ENCODE results near the gene TTC14. TPM values are rescaled to one million over a fixed set of nuclear protein-coding genes. Genes with fewer than 3 reads are reported as not detected.
"Not testable (repeated sequence)": the region's sequence is repeated elsewhere in the genome, so short reads cannot be mapped to it uniquely, and the experiment has no call there.

TTC14 gene, protein sequence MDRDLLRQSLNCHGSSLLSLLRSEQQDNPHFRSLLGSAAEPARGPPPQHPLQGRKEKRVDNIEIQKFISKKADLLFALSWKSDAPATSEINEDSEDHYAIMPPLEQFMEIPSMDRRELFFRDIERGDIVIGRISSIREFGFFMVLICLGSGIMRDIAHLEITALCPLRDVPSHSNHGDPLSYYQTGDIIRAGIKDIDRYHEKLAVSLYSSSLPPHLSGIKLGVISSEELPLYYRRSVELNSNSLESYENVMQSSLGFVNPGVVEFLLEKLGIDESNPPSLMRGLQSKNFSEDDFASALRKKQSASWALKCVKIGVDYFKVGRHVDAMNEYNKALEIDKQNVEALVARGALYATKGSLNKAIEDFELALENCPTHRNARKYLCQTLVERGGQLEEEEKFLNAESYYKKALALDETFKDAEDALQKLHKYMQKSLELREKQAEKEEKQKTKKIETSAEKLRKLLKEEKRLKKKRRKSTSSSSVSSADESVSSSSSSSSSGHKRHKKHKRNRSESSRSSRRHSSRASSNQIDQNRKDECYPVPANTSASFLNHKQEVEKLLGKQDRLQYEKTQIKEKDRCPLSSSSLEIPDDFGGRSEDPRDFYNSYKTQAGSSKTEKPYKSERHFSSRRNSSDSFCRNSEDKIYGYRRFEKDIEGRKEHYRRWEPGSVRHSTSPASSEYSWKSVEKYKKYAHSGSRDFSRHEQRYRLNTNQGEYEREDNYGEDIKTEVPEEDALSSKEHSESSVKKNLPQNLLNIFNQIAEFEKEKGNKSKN
- 38.3 and 48.4 TPM in 2 replicates for total RNA-seq

DNA sequence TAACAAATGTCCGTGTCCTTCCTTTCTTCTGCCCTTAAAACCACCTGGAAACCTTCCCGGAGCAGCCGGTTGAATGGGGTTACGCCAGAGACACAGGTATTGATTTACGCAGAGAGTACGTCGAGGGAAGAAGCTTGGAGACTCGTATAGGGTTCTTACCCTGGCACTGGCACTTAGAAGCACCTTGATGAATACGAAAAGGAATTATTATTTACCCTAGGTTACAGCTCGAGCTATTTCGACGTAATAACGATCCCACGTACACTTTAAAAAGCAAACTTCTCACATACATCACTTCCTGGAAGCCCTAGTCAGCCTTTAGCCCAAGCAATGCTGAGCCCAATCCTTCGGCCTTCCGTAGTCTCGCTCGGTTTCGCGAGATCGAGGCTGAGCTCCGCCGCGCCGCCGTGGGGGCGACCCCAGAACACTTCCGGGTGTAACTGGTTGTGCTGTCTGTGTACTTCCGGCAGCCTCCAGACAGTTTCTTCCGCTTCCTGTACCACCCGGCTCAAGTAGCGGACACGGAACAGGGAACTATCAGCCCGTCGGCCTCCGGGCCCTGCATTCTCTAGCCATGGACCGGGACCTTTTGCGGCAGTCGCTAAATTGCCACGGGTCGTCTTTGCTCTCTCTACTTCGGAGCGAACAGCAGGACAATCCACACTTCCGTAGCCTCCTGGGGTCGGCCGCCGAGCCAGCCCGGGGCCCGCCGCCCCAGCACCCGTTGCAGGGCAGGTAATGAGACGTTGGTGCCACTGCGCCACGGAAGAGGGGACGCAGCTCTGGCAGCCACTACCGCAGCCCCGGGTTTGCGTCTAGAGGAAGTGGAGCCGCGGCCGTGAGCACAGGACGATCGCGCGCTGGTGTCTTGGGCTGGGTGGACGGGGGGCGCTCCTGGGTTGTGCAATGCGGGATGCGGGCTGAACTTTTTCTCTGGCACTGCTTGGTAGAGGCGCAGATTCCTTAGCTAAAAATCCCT lies at the start of gene TTC14:
Gene TTC14 (plus strand): TSS at position 476 of the 979 bp plus-strand sequence. CDS start 99 bp downstream, at position 575.
- DNase-seq (ENCODE audit: low read depth, low spot score) = peak; percentile 81

DNA sequence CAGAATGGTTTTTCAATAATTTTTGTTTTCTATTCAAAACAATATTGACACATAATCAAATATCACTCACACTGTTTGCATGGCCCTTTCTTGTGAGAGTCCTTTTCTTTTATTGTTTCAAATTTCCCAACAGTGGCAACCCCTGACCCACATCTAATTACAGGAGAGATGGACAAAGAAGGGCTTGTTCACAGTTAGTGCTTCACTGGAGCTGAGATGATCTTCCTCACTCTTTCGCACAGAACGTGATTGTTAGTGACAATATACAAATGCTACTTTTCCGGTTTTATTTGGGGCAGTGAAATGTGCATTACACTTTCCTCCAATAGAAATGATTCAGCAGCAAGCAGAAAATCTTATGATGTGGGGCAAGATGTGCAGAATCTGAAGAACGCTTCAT lies 38.6 kb upstream of the TTC14 start:
- DNase-seq (ENCODE audit: low read depth, low spot score) = no peak

DNA sequence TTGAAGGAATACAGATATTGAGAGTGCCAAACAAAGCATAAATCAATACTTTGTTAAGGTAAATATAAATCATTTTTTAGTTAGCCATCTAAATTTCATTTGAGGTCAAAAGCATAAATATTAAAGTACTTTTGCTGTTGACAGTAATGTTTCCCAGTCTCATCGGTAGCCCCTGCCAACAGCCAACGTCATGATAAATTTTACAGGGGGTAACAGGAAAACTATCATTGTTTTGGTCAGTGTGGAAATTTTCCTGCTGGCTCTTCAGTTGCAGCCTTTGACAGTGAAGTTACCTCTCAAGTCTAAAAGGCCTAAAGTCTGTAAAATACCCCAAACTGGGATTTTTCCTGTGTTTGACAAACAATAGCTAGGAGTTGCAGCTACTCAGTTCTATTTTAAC lies 37.3 kb upstream of the TTC14 start:
- DNase-seq (ENCODE audit: low read depth, low spot score) = no peak

DNA sequence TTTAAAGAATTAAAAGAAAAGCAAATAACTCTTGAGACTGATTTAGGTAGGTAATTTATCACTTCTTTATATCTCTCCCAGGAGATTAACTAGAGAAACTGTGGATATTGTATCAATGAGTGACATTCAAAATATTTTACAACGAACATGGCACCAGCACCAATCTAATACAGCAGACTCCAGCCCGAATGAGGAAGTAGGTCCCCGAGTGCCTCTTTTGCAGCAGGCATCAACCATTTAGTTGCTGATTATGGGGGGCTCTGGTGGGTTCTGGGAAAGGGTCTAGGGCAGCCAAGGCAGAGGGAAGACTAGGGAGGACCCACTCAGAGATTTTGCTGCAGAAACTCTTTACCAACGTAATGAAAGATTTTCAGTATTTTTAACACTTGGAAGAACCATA lies 31.7 kb upstream of the TTC14 start:
- DNase-seq (ENCODE audit: low read depth, low spot score) = no peak

DNA sequence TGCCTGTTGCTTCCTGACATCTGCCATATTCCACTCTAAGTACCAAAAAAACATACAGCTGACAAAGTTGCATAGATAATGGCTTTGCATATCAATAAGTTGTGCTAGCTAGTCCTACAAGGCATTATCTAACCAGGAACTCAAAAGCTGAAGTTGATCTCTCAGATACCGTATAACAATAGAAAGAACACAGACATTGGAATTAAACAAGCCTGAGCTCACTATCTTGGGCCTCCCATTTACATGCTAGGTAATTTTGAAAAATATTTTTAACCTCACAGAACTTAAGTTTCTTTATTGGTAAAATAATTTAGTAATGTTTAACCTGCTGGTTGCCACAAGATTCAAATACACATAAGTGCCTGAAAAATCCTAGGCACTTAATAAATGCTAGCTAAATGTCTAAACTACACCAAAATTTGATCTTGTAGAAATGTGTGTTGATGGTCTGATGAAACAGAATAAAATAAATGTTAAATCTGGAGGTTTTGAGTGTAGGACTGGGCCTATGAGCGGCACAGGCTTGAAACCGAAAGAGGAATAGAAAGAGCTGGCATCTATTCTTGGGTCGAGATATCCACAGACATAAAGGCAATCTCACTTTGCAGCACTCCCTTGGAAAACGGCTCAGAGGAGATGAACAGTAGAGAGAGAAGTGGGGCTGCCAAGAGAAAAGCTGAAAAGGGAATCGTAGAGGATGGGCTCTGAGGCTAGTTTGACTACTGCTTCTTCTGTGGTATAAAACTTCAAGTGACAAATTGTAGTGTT lies 29.9 kb upstream of the TTC14 start:
- DNase-seq (ENCODE audit: low read depth, low spot score) = no peak

DNA sequence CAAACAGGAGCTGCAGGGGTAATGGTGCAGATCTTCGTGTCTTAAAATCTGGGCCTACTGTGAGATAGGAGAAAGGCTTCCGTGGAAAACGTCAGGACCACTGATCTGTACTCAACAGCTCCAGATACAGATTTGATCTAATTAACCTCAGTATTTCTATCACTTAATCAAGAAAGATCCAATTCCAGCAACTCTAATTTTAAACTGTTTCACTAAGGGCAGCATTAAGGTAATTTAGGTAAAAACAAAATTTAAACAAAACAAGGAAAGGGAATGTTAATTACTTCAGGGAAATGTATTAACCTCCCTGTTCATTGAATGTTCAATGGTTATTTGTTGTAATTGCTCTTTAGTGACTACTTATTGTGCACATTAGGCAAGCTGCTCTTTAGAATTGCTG lies 26.4 kb upstream of the TTC14 start:
- DNase-seq (ENCODE audit: low read depth, low spot score) = no peak

DNA sequence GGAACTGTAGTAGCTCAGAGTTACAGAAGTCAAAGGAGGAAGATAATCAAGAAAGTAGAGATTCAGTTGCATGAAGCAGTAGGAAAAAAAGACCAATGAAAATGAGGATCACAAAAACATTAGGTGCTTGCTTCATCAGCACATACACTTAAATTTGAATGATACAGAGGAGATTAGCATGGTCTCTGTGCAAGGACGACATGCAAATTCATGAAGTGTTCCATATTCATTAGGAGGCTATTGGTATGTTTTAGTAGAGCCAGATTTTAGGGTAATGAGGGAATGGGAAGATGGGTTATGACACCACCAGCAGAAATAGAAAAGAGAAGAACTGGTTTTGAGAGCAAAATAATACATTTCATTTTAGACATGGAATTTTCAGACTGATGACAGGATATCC lies 21.0 kb upstream of the TTC14 start:
- no peak for DNase-seq (ENCODE audit: low read depth, low spot score)

DNA sequence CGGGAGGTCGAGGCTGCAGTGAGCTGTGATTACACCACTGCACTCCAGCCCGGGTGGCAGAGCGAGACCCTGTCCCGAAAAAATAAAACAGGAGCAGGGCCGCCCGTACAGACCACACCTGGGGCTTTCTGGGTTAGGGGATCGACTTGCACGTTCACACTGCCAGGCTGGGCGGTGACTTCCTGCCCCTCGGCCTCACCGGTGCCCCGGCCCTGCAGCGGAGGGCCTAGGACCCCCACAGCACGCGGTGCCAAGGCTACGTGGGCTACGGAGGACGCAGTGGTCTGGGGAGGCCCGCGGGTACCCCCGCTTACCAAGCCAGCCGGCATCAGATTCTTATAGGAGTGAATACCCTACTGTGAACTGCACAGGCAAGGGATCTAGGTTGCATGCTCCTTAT lies 11.6 kb upstream of the TTC14 start:
- DNase-seq (ENCODE audit: low read depth, low spot score) = no peak

DNA sequence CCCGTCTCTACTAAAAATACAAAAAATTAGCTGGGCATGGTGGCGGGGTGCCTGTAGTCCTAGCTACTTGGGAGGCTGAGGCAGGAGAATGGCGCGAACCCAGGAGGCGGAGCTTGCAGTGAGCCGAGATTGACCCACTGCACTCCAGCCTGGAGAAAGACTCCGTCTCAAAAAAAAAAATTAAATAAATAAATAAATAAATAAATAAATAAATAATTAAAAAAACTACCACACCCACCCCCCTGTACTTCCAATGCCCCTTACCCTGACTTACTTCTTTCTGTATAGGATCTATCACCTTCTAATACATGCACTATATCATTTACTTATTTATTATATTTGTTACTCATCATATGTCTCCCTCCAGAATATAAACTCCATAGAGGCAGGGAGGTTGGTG lies 8.3 kb upstream of the TTC14 start:
- not testable (repeated sequence) for DNase-seq (ENCODE audit: low read depth, low spot score)

DNA sequence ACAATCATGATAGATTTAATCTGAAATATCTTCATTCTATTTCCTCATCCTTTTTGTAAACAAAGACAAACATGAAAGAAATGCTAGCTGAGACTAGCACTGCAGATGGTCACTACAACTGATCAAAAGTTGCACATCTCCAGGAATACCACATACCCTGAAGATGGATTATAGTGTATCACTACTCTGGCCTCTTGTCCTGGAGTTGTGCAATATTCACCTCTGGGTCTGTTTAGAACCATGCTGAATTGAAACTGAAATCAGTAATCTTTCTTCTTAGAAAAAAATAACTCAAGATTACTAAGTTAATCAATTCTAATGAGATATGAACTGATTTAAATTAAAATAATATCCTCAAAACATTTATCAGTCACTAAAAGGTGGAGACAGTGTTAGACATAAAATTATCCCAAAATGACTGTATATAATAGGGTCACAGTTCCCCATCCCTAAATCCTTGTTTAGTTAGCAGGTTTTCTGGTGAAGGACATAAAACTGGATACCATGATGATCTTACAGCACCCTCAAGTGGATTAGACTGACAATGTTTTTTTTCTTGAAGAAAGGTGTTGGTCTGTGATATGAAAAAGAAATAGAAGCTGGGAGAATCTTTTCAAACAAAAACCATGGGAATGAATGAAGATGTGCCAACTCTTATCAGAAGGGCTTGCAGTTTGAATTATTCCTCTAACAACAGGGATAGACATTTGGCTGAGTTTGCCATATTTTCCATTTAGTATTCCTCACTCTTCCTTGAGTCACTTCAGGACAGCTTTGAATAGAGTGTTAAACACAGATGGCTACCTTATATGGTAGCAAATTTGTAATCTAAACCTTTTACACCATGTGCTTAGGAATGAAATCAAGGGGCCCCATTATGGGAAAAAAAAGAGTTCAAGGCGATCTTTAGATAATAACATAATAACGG lies 7.1 kb upstream of the TTC14 start:
- peak; percentile 1 for DNase-seq (ENCODE audit: low read depth, low spot score)

DNA sequence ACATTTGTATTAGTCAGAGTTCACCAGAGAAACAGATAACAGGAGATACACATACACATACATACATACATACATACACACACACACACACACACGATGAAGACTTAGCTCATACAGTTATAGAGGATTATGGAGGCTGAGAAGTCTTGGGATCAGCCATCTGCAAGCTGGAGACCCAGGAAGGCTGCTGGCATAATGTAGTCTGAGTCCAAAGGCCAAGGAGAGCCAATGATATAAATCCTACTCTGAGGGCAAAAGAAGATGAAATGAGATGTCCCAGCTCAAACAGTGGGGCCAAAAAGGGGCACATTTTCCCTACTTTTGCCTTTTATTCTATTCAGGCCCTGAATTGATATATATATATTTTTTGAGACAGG lies 6.4 kb upstream of the TTC14 start:
- DNase-seq (ENCODE audit: low read depth, low spot score) = no peak

DNA sequence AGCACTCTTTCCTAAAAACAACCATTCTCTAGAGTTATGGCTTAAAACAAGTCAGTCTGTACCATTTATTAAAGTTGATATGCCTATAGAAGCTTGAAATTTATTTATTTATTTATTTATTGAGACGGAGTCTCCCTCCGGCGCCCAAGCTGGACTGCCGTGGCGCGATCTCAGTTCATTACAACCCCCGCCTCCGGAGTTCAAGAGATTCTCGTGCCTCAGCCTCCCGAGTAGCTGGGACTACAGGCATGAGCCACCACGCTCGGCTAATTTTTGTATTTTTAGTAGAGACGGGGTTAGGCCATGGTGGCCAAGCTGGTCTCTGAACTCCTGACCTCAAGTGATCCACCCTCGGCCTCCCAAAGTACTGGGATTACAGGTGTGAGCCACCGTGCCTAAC lies 1.5 kb upstream of the TTC14 start:
- no peak for DNase-seq (ENCODE audit: low read depth, low spot score)

DNA sequence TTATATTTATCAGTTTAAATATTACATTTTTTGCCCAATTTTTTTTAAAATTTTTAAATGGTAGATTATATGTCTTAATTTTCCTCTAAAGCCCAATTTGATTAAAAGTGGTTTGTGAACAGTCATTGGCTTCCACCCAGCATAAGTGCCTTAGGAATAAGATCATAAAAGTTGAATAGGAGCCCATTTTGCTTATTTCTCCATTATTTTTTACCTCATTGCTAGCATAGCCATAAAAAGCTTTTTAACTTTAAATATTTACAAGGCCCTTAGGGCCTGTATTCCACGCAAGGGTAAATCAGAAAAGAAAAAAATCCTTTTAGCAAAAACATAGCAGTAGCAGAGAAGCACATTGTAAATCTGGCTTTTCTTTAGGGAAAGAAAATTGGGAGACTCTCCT lies 9.0 kb downstream of the TTC14 start:
- DNase-seq (ENCODE audit: low read depth, low spot score) = no peak

DNA sequence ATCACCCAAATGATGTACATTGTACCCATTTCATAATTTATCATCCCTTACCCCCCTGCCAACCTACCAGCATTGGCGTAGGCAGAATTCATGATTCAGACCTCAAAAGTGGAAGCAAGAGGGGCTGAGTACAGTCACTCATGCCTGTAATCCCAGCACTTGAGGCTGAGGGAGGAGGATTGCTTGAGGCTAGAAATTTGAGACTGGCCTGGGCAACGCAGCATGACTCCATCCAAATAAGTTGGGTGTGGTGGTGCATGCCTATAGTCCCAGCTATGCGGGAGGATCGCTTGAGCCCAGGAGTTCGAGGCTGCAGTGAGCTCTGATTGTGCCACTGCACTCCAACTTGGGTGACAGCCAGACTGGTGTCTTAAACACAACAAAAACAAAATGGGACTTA lies 10.4 kb downstream of the TTC14 start:
- DNase-seq (ENCODE audit: low read depth, low spot score) = no peak

DNA sequence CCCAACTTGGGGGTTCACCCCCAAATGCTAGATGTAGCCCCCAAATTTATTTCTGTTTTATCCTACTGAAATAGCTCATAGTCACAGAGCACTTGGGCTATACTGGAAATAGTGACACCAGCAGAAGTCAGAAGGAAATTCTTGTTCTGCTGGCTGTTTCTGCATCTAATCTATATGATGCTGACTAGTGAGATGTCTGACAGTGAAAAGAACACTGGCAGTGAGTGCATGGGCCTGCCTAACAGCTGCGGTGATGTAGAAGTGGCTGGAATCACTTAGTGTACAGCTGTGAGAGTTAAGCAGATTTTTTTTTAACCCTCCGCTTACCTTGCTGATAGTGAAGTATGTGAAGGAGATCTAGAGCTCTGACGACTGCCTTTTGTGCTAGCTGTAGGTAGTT lies 14.0 kb downstream of the TTC14 start:
- DNase-seq (ENCODE audit: low read depth, low spot score) = no peak

DNA sequence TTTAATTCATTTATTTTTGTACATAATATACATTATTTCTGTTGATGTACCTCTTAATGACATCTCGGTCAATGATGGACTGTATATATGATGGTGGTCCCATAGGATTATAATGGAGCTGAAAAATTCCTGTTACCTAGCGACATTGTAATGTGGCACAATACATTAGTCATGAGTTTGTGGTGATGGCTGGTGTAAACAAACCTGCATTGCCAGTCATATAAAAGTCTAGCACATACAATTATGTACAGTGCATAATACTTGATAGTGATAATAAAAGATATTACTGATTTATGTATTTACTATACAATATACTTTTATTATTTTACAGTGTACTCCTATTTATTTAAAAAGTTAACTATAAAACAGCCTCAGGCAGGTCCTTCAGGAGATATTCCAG lies 15.1 kb downstream of the TTC14 start:
- no peak for DNase-seq (ENCODE audit: low read depth, low spot score)

DNA sequence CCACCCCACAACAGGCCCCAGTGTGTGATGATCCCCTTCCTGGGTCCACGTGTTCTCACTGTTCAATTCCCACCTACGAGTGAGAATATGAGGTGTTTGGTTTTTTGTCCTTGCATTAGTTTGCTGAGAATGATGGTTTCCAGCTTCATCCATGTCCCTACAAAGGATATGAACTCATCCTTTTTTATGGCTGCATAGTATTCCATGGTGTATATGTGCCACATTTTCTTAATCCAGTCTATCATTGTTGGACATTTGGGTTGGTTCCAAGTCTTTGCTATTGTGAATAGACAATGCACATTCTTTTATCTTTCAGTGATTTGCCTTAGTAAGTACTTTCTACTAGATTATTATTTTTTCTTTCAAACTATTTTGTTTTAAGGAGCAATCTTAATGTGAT lies 16.6 kb downstream of the TTC14 start:
- DNase-seq (ENCODE audit: low read depth, low spot score) = not testable (repeated sequence)

DNA sequence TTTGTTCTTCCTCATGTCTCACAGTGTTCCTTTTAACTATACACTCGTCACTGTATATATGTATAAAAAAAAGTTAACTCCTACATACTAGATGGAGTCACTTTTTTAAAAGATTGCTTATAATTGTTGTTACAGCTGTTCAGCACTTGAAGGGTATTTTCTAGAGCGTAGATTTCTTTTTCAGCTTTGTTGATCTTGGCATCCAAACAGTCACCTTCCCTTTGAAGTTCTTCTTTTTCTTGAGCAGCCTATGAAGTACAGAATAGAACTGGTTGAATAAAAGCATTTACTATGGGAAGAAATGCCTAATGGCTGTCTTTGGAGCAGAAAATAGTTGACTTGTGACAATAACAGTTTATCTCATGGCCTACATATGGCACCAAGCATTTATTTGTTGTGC lies 17.8 kb downstream of the TTC14 start:
- DNase-seq (ENCODE audit: low read depth, low spot score) = peak; percentile 27

DNA sequence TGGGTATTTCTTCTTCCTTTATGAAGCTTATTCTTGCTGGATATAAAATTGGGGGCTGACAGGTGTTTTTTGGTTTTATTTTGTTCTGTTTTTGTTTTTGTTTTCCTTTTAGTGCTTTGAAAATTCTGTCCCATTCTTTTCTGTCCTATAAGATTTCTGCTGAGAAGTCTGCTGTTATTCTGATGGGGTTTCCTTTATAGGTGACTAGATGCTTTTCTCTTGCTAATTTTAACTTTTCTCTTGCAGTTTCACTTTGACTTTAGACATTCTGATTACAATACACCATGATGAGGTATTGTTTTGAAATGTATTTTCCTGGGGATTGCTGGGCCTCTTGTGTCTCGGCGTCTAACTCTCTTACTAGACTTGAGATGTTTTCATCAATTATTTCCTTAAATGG lies 22.8 kb downstream of the TTC14 start:
- DNase-seq (ENCODE audit: low read depth, low spot score) = no peak

DNA sequence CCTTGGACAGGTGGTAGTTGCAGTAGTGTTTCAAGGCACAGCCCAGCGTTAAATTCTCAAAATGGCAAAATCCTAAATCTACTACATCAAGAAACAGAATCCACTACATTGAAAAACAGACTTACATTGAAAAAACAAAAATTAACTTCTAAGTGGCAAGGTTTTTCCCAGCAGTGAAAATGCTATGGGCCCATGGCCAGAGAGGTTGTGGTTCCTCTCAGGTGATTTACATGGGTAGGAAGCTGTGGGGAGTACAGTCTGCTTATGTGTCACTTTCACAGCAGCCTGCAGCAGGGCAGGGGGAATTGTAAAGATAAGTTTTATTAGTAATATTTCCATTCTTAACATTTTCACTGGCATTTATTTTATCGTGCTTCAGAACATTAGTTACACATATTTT lies 24.9 kb downstream of the TTC14 start:
- DNase-seq (ENCODE audit: low read depth, low spot score) = no peak
